HL-60 (cell line): ENCODE measurements around the gene RBM38.

Experiments
- CTCF ChIP-seq: IDR thresholded peaks from one replicate; pipeline ENCODE4 v1.5.1; 2011; ENCODE audit warnings: low read length, control low read depth, inconsistent platforms; ENCODE audit not compliant: insufficient read depth
- POLR2AphosphoS5 ChIP-seq: IDR thresholded peaks from 2 replicates; pipeline ENCODE4 v1.6.1; 2012; ENCODE audit warnings: low read depth
- SPI1 ChIP-seq: IDR thresholded peaks from 2 replicates; pipeline ENCODE4 v1.6.1; 2012; ENCODE audit warnings: low read depth, mild to moderate bottlenecking, borderline replicate concordance

DNA sequence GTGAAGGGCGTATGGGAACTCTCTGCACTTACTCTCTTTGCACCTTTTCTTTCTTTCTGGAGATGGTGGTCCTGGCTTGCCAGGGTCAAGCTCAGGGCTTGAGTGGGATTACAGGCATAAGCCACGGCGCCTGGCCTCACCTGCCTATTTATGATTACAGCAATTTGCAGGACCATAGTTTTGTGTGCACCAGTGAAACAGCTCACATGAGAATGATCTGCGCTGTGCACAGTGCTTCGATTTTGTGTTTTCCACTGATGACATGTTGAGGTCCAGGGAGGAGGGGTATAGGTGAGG, 40.3 kb downstream of the RBM38 start:
- TF ChIP-seq CTCF (no peak), SPI1 (no peak), POLR2AphosphoS5 (no peak)
